Activated CD8-positive, alpha-beta memory T cell treated with anti-CD3 and anti-CD28 coated beads for 4 hours (primary cell): ENCODE data around the gene RAP1GAP.

Source experiments
- DNase-seq, 2 donors: peaks; one replicate each; pipeline ENCODE4 v3.0.0-alpha.2; 2020; ENCODE audit warnings: low read depth in 2 of 2

The RAP1GAP gene

GRCh38 chr1:21590934-21591333, 78.2 kb downstream of the RAP1GAP start:
- DNase-seq = no peak

GRCh38 chr1:21590126-21590880, 78.9 kb downstream of the RAP1GAP start:
- DNase-seq = no peak

- no peak for DNase-seq
Observed at GRCh38 chr1:21589618-21590017, 79.5 kb downstream of the RAP1GAP start.

GRCh38 chr1:21587602-21587953, 81.6 kb downstream of the RAP1GAP start:
- no peak for DNase-seq

GRCh38 chr1:21586846-21587601, 82.1 kb downstream of the RAP1GAP start:
- no peak for DNase-seq

- no peak for DNase-seq
Observed at GRCh38 chr1:21586222-21586621, 82.9 kb downstream of the RAP1GAP start.

- DNase-seq = no peak
Observed at GRCh38 chr1:21585037-21585436, 84.1 kb downstream of the RAP1GAP start.

GRCh38 chr1:21584096-21584495, 85.1 kb downstream of the RAP1GAP start:
- DNase-seq = no peak

- no peak for DNase-seq
Observed at GRCh38 chr1:21579791-21580190, 89.4 kb downstream of the RAP1GAP start.

- DNase-seq = no peak
Observed at GRCh38 chr1:21577933-21578332, 91.2 kb downstream of the RAP1GAP start.

GRCh38 chr1:21577324-21577723, 91.8 kb downstream of the RAP1GAP start:
- no peak for DNase-seq

- DNase-seq = no peak
Observed at GRCh38 chr1:21576798-21577187, 92.4 kb downstream of the RAP1GAP start.

GRCh38 chr1:21576031-21576797, 92.9 kb downstream of the RAP1GAP start:
- no peak for DNase-seq

GRCh38 chr1:21575351-21575942, 93.7 kb downstream of the RAP1GAP start:
- no peak for DNase-seq

GRCh38 chr1:21574466-21575151, 94.5 kb downstream of the RAP1GAP start:
- DNase-seq = no peak

GRCh38 chr1:21573971-21574465, 95.1 kb downstream of the RAP1GAP start:
- no peak for DNase-seq

- no peak for DNase-seq
Observed at GRCh38 chr1:21573475-21573874, 95.7 kb downstream of the RAP1GAP start.

- no peak for DNase-seq
Observed at GRCh38 chr1:21572735-21573277, 96.4 kb downstream of the RAP1GAP start.

- no peak for DNase-seq
Observed at GRCh38 chr1:21572221-21572620, 96.9 kb downstream of the RAP1GAP start.

- no peak for DNase-seq
Observed at GRCh38 chr1:21570885-21571284, 98.3 kb downstream of the RAP1GAP start.

GRCh38 chr1:21570528-21570875, 98.7 kb downstream of the RAP1GAP start:
- DNase-seq = no peak
